ENCODE results near the gene CD72.
"Not testable (repeated sequence)": the region's sequence is repeated elsewhere in the genome, so short reads cannot be mapped to it uniquely, and the experiment has no call there.

Gene CD72

DNA sequence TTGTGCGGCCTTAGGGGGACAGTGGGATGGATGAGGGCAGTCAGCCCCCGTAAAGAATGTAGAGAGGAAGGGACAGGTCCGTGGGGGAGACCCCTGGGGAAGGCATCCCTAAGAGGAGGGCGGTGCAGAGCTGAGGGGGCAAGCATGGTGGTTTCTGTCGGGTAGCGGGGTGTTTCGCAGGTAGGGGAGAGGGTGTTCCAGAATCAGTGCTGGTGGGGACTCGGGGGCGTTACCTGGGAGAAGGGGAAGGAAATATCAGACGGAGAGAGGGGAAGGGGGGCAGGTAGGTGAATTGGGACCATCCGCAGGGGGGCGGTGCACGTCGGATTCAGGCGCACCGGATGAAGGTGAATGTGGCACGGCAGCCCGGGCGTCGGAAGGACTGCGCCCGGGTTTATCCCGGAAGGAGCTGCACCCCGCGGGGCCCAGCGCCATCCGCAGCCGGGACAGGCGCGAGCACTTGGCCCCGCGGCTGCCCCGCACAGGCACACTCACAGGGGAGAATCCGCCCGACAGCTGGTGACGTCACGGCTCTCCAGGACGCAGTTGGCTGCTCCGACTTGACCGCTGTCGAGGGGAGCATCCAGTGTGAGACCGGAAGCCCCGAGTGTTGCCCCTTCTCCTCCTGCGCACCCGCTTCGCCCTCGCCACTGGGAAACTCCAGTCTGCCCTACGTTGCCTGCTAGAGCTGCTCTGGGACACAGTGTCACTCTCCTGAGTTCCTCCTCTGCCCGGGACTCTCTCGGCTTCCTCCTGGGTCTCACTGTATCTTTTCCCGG, 1.3 kb downstream of the CD72 start:
- no peak for DNase-seq (ENCODE audit: low read depth)

DNA sequence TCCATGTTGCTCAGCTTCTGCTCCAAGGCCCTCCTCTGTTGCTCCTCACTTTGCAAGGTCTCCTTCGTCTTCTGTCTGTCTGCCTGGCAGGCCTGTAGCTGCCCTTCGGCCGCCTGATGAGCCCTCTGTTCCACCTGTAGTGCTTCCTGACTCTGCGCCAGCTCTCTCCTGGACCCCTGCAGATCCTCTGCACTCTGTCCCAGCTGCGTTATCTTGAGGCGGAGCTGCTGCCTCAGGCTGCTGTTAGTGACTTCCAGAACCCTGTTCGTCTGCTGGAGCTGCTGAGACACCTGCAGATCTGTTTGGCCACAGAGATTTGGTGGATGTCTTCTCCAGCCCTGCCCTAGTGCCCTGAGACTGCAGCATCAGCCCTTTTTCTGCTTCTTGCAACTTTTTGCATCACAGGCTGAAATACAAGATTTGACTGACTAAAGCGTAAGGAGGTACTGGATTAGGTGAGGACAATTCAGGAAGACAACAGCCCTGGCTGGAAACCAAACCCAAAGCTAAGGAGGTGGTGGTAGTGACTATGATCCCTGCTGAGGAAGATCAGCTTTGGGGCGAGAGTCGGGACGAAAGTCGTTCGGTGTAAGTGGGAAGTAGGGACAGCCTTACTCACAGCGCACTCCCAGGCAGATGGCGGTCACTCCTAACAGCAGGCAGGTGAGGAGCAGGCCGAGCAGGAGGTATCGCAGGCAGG, 2.1 kb downstream of the CD72 start:
- DNase-seq (ENCODE audit: low read depth), result no peak

DNA sequence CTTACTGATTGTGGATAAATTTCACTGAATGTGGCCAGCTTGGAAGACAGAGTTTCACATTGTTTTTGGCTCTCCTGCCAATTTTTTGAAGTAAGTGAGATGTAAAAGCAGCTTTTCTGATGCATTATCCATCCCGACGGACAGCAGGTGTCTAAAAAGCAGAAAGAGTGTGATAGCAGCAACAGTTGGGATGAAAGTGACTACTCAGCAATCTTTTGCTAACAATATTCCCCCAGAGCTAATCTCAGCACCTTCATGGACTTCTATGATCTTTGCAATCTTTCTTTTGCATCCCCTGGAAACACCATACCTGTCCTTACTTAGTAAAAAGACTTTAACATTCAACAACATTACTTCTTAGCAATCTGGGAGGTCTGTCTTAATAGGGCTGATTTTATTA, 5.4 kb downstream of the CD72 start:
- DNase-seq (ENCODE audit: low read depth), result no peak

DNA sequence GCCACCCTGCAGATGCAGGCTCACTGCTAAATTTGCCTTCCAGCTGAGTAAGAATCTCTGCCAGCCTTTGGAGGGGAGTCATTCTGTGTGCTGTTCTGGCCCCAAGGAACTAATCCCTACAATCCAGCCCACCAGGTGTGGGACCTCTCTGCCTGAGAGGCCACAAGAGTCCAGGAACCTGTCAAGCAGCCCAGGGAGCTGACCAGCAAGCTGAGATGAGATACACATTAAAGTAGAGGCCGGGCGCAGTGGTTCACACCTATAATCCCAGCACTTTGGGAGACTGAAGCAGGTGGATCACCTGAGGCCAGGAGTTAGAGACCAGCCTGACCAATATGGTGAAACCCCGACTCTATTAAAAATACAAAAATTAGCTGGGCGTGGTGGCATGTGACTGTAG, 6.1 kb downstream of the CD72 start:
- not testable (repeated sequence) for DNase-seq (ENCODE audit: low read depth)

DNA sequence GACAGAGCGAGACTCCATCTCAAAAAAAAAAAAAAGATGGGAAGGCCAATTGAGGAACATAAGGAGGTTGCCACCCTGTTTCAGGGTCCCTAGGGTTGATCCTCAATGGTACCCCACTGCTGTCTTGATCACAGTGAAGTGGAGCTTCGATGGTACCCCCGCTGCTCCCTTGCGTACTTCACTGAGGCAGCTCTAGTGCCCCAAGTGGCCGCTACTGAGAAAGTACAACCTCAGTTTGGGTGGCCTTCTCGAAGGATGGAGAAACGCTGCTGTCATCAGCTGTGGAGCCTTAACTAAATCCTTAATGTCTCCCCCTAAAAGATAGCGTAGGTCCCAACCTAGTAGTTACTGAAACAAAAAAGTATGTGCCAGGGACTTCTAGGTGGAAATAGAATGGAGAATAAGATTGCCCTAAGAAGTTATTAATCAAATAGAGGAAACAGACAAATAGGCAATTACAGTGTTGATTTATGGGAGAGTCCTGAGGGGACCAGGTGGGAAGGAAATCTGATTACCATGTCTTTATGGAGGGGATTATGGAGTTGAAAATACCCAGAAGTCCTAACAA, 6.9 kb downstream of the CD72 start:
- no peak for DNase-seq (ENCODE audit: low read depth)

DNA sequence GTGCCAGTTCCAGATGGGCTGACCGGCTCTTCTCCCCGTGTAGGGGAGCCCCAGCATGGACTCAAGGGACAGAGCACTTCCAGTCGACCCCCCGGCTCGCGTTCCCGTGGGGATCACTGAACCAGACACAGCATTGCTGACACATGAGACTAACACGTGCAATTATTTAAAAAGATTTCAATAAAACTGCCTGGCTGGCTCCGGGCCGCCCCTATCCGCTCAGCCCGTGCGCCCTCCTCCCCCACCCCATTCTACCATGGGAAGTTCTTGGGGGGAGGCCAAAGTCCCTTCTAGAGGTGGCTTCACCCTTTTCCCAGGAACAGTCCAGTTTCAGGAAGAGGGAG, 8.4 kb downstream of the CD72 start:
- no peak for DNase-seq (ENCODE audit: low read depth)

DNA sequence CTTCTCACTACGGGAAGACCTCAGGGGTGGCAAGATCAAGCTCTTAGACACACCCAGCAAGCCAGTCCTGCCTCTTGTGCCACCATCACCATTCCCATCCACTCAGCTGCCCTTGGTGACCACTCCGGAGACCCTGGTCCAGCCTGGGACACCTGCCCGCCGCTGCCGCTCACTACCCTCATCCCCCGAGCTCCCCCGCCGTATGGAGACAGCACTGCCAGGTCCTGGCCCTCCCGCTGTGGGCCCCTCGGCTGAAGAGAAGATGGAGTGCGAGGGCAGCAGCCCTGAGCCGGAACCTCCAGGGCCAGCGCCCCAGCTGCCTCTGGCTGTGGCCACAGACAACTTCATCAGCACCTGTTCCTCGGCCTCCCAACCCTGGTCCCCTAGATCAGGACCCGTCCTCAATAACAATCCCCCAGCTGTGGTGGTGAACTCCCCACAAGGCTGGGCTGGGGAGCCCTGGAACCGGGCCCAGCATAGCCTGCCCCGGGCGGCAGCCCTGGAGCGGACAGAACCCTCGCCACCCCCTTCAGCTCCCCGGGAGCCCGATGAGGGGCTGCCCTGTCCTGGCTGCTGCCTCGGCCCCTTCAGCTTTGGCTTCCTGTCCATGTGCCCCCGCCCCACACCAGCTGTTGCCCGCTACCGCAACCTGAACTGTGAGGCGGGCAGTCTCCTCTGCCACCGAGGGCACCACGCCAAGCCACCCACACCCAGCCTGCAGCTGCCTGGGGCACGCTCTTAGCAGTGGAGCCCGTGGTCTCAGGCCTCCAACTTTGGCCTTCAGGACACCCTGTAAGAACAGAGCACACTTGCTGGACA, 9.0 kb downstream of the CD72 start:
- no peak for DNase-seq (ENCODE audit: low read depth)

DNA sequence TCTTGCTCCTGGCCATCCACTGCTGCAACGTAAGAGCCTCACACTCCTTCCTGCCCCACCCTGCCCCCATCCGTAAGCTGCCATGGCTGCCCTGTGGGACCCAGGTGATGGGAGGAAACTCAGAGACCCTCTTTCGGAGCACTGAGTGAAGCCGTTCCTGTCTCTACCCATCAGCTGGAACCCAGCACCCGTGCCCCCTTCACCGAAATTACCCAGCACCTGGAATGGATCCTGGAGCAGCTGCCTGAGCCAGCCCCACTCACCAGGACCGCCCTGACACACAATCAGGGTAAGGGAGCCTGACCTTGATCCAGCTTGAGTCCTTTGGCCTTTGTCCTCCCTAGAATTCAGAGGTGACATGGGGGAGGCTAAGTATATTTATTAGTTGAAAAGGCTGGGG, 10.0 kb downstream of the CD72 start:
- DNase-seq (ENCODE audit: low read depth), result no peak

DNA sequence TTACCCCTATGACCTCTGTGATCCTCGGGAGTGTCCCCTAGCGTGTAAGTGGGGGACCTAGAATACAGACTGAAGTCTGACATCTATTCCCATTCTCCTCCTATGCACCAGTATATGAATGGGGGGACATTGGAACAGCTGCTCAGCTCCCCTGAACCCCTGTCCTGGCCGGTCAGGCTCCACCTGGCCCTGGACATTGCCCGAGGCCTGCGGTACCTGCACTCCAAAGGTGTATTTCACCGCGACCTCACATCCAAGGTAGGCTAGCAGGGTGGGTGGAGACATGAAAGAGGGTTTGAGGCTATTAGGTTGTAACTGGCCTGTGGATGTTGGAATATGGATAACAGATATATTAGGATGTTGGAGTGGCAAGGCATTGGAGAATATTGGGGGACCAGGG, 11.5 kb downstream of the CD72 start:
- DNase-seq (ENCODE audit: low read depth), result no peak

DNA sequence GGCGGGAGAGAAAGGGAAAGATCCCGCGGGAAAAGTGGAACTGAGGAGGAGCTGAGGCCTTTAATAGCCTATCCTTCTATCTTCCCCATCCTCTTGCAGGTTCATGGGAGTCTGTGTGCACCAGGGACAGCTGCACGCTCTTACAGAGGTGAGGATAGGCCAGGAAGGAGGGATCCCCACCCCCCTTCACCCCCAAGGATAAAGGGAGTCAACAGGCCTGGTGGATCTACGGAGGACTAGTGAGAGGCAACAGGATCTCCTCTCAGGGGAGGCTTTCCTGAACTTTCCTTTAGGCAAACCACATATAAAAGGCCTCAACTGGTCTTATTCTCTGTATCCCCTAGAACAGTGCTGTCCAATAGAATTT, 12.1 kb downstream of the CD72 start:
- DNase-seq (ENCODE audit: low read depth), result no peak

DNA sequence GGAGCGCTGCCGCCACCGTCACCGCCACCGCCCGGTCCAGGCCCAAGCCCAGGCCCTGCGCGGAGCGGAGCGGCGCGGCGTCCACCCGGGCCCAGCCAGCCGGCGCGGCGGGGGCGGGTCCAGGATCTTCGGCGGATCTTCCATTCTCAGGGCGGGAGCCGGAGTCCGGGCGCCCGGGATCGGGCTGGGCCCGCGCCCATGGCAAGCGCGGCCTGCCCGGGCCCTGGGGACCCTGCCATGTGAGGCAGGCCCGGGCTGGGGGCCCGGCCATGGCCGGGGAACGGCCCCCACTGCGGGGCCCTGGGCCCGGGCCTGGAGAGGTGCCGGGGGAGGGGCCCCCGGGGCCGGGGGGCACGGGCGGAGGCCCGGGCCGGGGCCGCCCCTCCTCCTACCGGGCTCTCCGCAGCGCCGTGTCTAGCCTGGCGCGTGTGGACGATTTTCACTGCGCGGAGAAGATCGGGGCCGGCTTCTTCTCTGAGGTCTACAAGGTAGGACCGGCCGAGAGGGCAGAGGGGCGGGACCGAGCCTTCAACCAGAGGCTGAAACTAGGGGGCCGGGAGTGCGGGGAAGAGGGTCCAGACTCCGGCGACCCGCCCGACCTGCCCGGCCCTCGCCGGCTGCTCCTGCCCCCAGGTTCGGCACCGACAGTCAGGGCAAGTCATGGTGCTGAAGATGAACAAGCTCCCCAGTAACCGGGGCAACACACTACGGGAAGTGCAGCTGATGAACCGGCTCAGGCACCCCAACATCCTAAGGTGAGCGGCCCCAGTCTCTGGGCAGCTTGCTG, 12.7 kb downstream of the CD72 start:
- DNase-seq (ENCODE audit: low read depth), result no peak

DNA sequence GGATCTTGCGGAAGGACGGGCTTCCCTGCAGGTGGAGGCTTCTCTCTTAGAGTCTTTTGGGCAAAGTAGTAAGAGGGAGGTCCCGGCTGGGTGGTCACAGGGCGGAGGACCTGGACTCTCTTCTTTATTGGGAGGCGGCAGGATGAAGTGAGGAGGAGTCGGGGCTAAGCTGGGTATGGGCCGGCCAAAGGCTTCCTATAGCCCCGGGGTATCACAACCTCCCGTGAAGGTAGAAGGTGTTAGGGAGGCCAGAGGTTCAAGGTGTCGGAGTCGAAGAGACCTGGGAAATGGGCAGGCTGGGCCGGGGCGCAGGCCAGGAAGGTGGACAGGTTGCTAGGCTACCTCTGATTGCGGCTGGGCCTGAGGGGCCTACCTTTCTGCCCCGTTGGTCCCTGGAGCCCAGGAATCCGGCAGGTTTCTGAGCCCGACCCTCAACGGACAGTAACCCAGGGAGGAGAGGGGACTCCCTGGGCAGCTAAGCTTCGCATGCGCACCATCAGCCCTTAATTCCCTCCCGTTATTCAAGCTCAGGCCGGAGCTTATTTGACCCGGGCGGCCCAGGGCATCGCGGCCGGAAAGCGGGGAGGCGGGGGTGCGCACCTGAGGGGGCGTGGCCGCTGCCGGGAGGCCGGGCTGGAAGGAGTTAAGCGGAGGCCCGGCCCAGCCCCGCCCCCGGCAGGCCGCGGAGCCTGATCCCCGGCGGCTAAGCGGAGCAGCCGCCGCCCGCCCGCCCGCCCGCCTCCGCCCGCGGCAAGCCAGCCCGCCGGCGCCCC, 13.4 kb downstream of the CD72 start, which contains the start of gene TESK1:
Gene TESK1, plus strand, starts transcription at position 685 of the 773 bp plus-strand sequence. CDS start 358 bp downstream, outside the sequence.
- DNase-seq (ENCODE audit: low read depth), result peak; percentile 32

DNA sequence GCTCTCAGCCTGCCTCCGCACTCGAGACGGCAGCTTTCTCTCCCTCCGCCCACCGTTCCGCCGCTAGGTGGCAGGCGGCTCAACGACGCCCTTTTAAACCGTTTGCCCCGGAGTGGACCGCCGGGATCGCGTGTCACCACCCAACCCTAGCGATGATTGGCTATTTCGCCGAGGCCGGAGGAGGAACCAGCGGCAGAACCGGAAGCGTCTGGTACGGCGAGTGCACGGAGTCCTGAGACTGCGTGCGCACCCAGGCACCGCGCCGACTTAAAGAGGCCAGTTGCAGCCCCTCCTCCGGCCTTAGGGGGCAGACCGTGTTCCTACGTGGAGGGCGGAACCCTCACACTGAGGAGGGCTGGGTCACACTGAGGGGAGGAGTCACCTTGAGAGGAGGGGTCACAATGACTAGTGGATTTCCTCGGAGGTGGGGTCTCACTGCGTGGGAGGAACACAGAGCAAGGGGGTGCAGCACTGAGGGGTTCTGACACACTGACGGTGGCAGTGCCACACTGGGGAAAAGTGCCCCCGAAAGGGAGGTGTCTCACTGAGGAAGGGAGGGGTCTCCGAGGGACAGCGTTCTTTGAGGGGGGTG, 14.1 kb downstream of the CD72 start:
- DNase-seq (ENCODE audit: low read depth), result peak; percentile 98

DNA sequence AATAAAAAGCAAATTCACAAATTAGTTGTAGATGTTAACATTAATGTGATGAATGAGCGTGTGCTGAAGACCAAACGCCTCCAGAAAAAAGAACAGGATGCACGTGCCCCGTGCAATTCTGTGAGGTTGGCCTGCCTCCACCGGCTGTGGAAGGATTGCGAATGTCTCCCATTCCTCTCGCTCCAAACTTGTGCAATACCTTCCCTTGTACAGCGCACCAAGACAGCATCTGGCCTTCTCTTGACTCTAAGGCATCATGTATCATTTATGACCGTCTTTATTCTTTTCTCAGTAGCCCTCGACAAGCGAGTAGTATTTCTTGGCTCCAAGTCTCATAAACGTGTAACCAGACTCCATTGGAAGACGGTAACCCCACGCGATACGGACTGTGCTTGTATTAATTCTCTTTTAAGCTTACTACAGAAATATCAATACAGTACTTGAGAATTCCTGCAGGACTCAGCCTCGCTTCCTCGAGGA, 14.7 kb downstream of the CD72 start:
- DNase-seq (ENCODE audit: low read depth), result no peak

DNA sequence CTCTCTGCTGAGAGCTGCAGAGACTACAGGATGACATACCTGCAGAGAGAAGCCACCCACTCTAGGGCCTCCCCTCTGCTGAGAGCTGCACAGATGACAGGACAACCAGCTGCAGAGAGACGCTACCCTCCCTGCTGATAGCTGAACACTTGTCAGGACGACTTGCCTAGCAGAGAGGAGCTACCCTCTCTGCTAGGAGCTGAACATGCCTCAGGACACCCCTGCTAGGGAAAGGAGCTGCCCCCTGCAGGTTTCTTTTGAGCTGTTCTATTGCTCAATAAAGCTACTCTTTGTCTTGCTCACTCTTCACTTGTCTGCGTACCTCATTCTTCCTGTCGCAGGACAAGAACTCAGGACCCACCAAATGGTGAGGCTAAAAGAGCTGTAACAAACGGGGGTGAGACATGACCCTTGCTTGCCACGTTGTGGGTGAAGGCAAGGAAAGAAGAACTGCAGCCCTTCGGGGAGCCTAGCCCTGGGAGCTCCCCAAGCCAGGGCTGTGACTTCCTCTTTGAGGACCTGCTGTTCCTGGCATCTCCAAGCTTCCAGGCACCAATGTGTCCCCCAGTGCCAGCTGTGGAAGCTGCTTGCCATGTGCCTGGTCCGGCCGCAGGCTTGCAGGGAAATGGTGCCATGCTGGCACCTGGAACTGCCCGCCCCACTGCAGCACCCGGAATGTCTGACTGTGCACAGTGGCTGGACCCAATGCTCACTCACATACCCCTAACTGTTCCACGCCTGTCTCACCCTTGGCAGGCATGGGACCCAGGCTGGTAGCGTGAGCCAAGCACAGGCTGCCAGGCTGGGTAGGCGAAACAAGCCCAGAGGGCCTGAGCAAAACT, 18.2 kb downstream of the CD72 start:
- no peak for DNase-seq (ENCODE audit: low read depth)

DNA sequence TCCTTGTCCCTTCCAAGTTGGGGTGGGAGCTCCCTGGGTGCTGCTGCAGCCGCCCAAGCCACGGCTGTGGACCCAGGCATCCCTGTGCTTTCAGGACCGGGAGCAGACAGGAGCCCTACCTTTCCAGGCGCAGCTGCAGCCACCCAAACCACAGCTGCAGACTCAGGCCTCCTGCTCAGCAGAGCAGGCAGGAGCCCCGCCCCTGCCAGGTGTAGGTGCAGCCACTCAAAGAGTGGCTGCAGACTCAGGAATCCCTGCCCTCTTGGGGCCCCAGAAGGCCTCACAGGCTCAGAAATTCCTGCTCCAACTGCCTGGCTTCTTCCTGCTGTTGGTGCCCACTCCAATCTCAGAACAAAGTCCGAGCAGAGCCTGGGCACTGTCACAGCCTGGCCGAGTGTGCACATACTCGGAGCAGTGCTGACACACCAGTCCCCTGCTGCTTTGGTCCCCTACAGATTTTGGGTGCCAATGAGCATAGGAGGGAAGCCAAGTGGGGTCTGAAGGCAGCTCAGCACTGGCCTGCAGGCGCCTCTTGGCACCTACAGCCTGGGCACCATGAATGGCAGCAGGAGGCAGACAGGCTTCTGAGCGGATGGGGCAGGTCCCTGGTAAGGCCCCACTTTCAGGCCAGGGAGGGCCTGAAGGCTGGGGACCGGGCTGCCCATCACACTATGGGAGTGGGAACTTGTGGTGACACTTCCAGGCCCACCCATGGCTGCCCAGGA, 19.2 kb downstream of the CD72 start:
- no peak for DNase-seq (ENCODE audit: low read depth)

DNA sequence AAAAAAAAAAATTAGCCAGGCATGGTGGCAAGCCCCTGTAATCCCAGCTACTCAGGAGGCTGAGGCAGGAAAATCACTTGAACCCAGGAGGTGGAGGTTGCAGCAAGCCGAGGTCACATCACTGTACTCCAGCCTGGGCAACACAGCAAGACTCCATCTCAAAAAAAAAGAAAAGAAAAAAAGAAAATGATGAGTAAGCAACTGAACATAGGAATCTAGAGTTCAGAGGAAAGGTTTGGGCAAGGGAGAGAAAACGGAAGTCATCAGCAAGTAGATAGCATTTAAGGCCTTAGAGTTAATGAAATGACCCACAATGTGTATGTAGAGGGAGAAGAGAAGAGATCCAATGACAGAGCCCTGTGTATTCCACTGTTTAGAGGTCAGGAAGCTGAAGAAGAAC, 21.3 kb downstream of the CD72 start:
- not testable (repeated sequence) for DNase-seq (ENCODE audit: low read depth)

DNA sequence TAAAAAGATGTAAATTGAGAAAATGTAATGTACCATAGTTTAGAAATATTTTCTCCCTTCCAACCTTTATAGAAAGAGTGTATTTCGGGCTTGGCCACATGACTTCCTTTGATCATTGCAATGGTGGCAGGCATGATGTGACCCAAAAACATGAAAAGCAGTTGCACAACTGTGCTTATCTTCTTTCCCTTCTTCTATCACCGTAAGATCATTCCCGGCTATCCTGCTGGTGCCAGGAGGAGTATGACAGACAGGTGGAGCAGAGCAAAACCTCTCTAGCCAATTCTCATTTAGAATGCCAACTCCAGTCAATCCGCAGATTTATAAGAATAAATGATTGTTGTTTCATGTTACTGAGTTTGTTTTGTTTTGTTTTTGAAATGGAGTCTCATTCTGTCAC, 23.7 kb downstream of the CD72 start:
- no peak for DNase-seq (ENCODE audit: low read depth)

DNA sequence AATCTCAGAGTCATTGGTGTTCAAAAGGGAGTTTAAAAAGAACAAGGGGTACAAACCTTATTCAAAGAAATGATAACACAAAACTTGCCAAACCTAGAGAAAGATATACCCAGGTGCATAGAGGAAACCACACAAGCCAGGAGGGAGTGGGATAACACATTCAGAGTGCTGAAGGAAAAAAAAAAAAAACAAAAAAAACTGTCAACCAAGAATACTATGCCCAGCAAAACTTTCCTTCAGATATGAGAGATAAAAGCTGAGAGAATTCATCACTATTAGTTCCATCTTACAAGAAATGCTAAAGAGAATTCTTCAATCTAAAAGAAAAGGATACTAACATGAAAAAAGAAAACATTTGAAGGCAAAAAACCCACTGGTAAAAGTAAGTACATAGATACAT, 24.6 kb downstream of the CD72 start:
- no peak for DNase-seq (ENCODE audit: low read depth)
